Activated CD8-positive, alpha-beta memory T cell treated with anti-CD3 and anti-CD28 coated beads, Interleukin-2, amount 50 U/mL, for 48 hours (primary cell): ENCODE data around the gene MYRFL.
"Not testable (repeated sequence)": the region's sequence is repeated elsewhere in the genome, so short reads cannot be mapped to it uniquely, and the experiment has no call there.

Experiments
- DNase-seq: peaks from one replicate; pipeline ENCODE4 v3.0.0-alpha.2; 2020

Gene MYRFL

DNA sequence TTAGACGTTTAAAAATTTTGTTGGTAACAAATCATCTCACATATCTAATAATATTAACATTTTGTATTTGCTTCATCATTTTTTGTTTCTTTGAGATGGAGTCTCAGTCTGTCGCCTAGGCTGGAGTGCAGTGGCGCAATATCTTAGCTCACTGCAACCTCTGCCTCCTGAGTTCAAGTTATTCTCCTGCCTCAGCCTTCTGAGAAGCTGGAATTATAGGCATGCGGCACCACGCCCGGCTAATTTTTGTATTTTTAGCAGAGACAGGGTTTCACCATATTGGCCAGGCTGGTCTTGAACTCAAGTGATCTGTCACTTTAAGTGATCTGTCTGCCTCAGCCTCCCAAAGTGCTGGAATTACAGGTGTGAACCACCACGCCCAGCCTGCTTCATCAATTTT, 169.1 kb downstream of the MYRFL start:
- not testable (repeated sequence) for DNase-seq

DNA sequence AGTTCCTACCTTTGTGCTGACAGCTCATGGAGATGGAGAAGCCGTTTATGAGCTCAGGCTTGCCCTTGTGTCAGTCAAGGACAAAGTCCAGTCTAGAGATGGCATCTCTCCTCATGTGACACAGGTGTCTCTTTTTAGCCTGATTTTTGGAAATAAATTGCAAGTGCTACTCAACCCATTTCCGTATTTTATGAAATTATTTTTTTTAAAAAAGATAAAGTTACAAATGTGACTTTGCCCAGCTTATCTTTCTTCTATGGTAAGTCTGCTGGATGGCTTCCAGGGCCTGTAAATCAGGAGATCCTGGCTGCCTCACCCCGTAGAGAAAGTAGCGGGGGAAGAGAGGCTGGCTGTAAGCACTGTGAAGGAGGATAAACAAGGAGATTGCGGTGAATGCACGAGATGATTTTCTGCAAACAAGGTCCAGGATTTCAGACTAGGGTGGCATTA, 169.7 kb downstream of the MYRFL start:
- no peak for DNase-seq

DNA sequence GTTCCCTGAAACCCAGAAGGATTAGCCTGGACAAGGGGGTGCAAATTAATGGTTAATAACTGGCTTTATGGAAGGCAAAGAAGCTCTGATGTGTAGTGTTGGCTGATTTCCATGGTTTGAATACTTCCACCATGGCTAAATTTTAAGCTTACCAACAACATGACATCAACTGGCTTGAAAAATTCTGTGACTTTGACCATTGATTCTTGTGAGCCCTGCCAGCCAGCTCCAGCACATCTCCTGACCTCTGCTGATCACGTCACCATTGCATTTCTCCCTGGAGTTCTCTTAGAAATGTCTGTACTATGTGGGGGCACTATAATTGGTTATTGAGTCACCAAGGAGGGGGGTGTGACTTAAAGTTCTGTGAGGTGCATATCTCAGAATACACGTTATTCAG, 171.2 kb downstream of the MYRFL start:
- DNase-seq = no peak

DNA sequence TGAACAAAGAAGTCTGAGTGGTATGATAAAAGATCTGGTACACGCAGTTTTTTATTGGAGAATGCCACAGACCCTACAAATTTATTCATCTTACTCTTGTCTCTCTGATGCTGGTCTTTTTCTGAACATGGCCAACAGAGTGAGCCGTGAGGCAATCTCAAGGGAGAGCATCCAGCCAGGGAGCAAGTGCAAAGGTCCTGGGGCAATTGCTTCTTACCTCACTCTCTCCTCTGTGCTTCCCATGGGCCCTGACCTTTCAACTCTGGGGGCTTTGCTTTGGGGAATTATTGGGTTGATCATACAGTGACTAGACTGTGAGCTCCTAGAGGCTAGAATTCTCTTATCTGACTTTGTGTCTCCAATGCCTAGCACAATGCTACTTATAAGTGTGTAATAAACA, 171.7 kb downstream of the MYRFL start:
- no peak for DNase-seq

DNA sequence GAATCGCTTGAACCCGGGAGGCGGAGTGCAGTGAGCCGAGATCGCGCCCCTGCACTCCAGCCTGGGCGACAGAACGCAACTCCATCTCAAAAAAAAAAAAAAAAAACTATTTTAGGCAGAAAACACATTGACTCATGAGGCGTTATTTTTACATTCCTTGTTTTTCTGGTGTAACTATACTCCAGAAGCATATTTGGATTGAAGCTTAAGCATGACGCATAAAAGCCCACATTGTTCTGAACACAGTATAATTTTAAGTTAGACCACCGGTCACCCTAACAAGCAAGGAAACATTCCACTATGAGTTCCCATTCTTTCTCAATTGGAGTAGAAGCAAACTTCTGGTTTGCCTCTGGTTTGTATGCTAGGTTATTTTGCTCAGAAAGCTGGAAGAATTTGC, 173.0 kb downstream of the MYRFL start:
- no peak for DNase-seq

DNA sequence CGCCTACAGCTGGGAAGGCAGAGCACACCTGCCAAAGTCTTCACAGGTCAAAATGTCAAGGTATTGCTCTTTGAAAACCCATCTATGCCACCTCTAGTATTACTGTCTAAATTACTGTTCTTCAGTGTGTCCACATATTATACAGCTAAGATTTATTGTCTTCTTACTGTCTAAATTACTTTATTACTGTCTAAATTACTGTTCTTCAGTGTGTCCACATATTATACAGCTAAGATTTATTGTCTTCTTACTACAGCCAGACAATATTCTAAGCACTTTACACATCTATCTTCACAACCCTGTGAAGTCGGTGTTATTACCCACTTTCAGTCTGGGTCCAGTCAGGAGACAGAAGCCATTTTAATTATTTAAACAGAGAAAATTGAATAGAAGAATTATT, 173.9 kb downstream of the MYRFL start:
- DNase-seq = no peak

DNA sequence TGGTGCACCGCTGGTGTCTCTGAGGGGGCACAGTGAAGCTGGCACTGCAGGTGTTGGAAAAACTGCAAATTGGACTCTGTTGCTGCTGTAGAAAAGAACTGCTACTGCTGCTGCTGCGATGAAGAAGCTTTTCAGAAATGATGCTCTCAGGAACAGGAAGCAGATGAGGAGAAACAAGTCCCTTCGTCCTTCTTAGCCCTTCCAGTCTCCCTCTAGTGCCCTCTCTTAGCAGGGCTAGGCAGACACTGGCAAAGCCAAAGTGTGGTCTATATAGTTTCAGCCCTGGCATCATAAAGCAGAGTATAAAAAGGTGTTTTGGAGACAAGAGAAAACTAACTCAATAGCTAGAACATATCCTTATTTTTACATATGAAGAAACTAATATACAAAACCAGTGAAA, 174.5 kb downstream of the MYRFL start:
- no peak for DNase-seq

DNA sequence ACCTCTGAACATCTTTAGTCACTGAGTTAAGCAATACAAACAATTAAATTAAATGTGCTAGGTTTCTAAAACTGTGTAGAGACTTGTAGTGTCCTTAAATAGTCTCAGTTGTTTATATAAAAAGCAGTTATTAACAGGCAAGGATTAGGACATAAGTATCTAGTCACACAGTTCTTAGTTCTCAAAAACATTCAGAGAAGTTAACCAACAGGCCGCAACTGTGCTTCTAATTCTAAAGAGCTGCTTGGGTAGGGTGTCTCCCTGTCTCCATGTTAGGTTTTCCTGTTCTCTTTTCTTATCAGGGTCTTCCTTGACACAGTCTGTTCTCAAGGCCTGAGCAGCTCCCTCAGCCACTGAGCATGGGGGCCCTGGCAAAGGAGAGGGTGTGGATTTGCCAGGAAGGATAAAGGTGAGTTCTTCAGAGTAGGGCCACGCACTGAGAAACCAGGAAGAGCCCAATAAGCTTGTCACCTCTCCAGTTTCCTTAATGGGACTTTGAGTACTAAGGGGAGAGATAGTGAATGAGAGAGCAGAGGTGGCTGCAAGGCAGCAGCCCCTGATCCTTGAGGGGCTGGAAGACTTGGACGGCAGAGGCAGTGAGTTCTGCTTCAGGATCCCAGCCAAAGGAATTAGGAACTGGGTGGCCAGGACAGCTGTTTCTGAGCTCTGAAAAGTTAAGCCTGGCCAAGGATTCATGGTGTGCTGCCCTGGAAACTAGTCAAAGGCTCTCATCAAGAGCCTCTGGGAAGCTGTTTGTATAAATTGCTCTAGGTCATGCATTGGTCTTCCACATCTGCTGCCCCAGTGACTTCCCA, 177.3 kb downstream of the MYRFL start:
- DNase-seq = no peak

DNA sequence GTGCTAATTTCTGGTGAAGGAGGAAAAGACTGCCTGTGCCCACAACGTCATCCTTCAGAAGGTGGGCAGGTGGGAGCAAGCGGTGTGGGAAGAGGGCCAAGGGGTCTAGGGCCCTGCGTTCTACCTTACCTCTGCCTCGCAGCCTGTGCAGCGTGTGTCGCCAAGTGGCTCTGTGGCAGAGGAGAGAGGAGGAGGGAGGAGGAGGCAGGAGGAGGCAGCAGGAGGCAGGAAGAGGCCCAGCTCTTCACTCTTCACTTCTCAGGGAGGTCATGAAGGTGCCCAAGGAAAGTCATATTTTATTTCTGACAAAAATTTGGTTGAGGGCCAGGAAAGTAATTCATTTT, 177.9 kb downstream of the MYRFL start:
- DNase-seq = no peak

DNA sequence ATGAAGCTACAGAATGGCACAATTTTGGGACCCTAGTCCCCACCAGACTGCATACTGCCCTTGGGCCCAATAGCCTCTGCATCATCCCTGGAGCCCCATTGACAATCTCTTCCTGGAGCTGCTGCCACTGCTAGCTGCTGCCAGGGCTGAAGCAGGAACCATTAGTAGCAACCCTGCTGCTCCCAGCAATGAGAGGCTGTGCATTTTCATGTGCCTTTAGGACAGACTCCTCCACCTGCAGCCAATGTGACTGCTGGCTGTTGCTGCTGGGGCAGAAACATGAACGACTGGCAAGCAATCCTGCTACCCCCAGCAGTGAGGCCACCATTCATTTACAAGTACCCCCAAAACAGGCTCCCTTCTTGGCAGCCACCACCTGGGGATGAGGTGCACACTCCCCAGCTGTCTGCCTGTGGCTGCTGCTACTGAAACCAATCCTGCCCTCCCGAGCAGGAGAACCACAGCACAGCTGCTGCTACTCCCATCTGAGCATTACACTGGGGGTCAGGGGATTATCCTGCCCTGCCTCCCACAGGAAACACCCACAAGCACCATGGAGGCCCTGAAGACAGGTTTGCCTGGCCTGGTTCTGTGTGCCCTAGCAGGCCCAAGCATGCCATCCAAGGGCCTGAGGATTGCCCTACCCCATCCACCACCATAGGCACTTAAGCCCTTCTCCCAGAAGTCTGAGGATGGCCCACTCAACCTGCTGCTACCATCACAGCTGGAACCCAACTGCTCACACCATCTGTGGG, 181.0 kb downstream of the MYRFL start:
- no peak for DNase-seq

DNA sequence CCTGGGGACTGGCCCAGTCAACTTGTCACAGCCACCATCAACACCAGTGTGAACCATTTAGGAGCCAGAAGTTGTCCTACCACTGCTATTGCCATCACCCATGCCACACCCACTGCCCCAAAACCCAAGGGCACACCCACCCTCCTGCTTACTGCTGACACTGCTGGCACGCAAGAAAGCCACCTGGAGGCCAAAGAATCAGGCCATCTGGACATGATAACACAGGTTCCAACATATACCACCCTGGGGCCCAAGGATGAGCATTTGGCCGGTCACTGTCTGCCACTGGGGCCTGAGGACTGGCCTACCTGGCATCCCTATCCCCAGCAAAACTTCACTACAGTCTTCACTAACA, 181.6 kb downstream of the MYRFL start:
- no peak for DNase-seq

DNA sequence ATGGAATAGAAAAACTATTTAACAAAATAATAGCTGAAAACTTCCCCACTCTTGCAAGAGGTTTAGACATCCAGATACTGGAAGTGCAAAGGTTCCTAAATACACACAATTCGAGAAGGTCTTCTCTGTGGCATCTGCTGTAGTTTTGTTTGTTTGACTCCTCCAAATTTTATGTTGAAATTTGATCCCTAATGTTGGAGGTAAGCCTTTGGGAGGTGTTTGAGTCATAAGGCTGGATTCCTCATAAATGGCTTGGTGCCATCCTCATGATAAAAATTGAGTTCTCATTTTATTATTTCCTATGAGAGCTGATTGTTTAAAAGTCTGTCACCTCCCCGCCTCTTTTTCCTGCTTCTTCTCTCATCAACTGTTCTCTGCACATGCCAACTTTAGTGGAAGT, 182.7 kb downstream of the MYRFL start:
- DNase-seq = no peak
